SK-N-SH (cell line): Measurements from ENCODE around the gene THYN1.

Experiments
- MXI1 ChIP-seq: IDR thresholded peaks from 2 replicates; pipeline ENCODE4 v1.6.1; 2012; ENCODE audit warnings: mild to moderate bottlenecking, low read depth, low read length, improper control_type of control experiment
- NRF1 ChIP-seq: IDR thresholded peaks from 2 replicates; pipeline ENCODE4 v1.6.1; 2012; ENCODE audit warnings: low read depth, mild to moderate bottlenecking, low read length
- POLR2AphosphoS5 ChIP-seq: IDR thresholded peaks from 2 replicates; pipeline ENCODE4 v1.6.1; 2012; ENCODE audit warnings: low read depth, low read length
- TF ChIP-seq, protein P1 (sequence below): fragments of 150-350 bp; IDR thresholded peaks from 2 replicates; pipeline ENCODE4 v1.6.1; 2017; ENCODE audit warnings: antibody characterized with exemption, low read length, low read depth, borderline replicate concordance
- TF ChIP-seq, protein P2 (sequence below): fragments of 200-600 bp; sonication (generic); IDR thresholded peaks from 2 replicates; pipeline ENCODE4 v1.6.1; 2017; ENCODE audit warnings: antibody characterized with exemption, mild to moderate bottlenecking, moderate library complexity
- TF ChIP-seq, protein P3 (sequence below): IDR thresholded peaks from 2 replicates; pipeline ENCODE4 v1.6.1; 2012; ENCODE audit warnings: mild to moderate bottlenecking, low read depth, low read length, moderate library complexity

GRCh38 chr11:134260503-134260902 lies 7.4 kb upstream of the THYN1 start:
- TF ChIP-seq, protein P1, sequence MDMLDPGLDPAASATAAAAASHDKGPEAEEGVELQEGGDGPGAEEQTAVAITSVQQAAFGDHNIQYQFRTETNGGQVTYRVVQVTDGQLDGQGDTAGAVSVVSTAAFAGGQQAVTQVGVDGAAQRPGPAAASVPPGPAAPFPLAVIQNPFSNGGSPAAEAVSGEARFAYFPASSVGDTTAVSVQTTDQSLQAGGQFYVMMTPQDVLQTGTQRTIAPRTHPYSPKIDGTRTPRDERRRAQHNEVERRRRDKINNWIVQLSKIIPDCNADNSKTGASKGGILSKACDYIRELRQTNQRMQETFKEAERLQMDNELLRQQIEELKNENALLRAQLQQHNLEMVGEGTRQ = no peak
- TF ChIP-seq NRF1 (no peak), POLR2AphosphoS5 (no peak), MXI1 (no peak)
- TF ChIP-seq, protein P2, sequence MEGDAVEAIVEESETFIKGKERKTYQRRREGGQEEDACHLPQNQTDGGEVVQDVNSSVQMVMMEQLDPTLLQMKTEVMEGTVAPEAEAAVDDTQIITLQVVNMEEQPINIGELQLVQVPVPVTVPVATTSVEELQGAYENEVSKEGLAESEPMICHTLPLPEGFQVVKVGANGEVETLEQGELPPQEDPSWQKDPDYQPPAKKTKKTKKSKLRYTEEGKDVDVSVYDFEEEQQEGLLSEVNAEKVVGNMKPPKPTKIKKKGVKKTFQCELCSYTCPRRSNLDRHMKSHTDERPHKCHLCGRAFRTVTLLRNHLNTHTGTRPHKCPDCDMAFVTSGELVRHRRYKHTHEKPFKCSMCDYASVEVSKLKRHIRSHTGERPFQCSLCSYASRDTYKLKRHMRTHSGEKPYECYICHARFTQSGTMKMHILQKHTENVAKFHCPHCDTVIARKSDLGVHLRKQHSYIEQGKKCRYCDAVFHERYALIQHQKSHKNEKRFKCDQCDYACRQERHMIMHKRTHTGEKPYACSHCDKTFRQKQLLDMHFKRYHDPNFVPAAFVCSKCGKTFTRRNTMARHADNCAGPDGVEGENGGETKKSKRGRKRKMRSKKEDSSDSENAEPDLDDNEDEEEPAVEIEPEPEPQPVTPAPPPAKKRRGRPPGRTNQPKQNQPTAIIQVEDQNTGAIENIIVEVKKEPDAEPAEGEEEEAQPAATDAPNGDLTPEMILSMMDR = no peak
- TF ChIP-seq, protein P3, sequence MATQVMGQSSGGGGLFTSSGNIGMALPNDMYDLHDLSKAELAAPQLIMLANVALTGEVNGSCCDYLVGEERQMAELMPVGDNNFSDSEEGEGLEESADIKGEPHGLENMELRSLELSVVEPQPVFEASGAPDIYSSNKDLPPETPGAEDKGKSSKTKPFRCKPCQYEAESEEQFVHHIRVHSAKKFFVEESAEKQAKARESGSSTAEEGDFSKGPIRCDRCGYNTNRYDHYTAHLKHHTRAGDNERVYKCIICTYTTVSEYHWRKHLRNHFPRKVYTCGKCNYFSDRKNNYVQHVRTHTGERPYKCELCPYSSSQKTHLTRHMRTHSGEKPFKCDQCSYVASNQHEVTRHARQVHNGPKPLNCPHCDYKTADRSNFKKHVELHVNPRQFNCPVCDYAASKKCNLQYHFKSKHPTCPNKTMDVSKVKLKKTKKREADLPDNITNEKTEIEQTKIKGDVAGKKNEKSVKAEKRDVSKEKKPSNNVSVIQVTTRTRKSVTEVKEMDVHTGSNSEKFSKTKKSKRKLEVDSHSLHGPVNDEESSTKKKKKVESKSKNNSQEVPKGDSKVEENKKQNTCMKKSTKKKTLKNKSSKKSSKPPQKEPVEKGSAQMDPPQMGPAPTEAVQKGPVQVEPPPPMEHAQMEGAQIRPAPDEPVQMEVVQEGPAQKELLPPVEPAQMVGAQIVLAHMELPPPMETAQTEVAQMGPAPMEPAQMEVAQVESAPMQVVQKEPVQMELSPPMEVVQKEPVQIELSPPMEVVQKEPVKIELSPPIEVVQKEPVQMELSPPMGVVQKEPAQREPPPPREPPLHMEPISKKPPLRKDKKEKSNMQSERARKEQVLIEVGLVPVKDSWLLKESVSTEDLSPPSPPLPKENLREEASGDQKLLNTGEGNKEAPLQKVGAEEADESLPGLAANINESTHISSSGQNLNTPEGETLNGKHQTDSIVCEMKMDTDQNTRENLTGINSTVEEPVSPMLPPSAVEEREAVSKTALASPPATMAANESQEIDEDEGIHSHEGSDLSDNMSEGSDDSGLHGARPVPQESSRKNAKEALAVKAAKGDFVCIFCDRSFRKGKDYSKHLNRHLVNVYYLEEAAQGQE = no peak
